Measurements from ENCODE around the gene SNX10. TPM values are rescaled to one million over a fixed set of nuclear protein-coding genes. Genes with fewer than 3 reads are reported as not detected.

The SNX10 gene
- total and polyA plus RNA-seq, 12 donors = 0.75 to 11.9 (median 1.6) TPM

- H3K4me1 ChIP-seq = no peaks in the 10 kb centered on the region
- no peaks in the 10 kb centered on the region for H3K9me3 ChIP-seq
- no peak for ATAC-seq
- 58 to 63% methylated on average over 2 of the region's 2 CpGs for WGBS, 2 donors
- H3K27me3 ChIP-seq = peaks cover 0 to 95% (median 82%) of the 10 kb centered on the region in 7 donors
- TF ChIP-seq CTCF (IDR thresholded peaks at IDR 0.05) = no peak
- no peak for DNase-seq
- no peaks in the 10 kb centered on the region for H3K36me3 ChIP-seq
- H3K4me3 ChIP-seq = no peak overlapping the region
- no peak overlapping the region for H3K27ac ChIP-seq
- intact Hi-C loops (cut with DNase I) = loop anchor here in 2 of 10 donors (5.0 to 10.0 kb wide), 2 partner anchors 117 to 775 kb away; no protein-coding TSS in a partner anchor
Measured at GRCh38 chr7:26387731-26388130, 96.1 kb downstream of the SNX10 start.

GRCh38 chr7:26388256-26388655 is 96.6 kb downstream of the SNX10 start:
- TF ChIP-seq CTCF (IDR thresholded peaks at IDR 0.05) = no peak
- Histone ChIP-seq H3K36me3 (no peaks in the 10 kb centered on the region), H3K27me3 (peaks cover 0 to 94% (median 80%) of the 10 kb centered on the region in 7 donors), H3K9me3 (no peaks in the 10 kb centered on the region), H3K4me1 (no peaks in the 10 kb centered on the region), H3K4me3 (no peak overlapping the region), H3K27ac (no peak overlapping the region)
- DNase-seq = no peak
- no peak for ATAC-seq
- 79 to 81% methylated on average over 4 of the region's 4 CpGs for WGBS, 2 donors
- intact Hi-C loops (cut with DNase I) = loop anchor here in 2 of 10 donors (5.0 to 10.0 kb wide), 2 partner anchors 117 to 774 kb away; no protein-coding TSS in a partner anchor

- DNase-seq (no peak), ATAC-seq (no peak)
- Histone ChIP-seq H3K27me3 (peaks cover 0 to 85% (median 64%) of the 10 kb centered on the region in 7 donors), H3K9me3 (no peaks in the 10 kb centered on the region), H3K27ac (no peak overlapping the region), H3K4me1 (no peaks in the 10 kb centered on the region), H3K36me3 (no peaks in the 10 kb centered on the region), H3K4me3 (no peak overlapping the region)
- intact Hi-C loops (cut with DNase I) = no loop called here
- no peak for TF ChIP-seq CTCF (IDR thresholded peaks at IDR 0.05)
- WGBS, 2 donors = 65 to 69% methylated on average over 2 of the region's 2 CpGs
Measured at GRCh38 chr7:26390016-26390415, 98.4 kb downstream of the SNX10 start.

- no peak for DNase-seq
- Histone ChIP-seq H3K9me3 (no peaks in the 10 kb centered on the region), H3K36me3 (no peaks in the 10 kb centered on the region), H3K27ac (no peak overlapping the region), H3K27me3 (peaks cover 0 to 65% (median 42%) of the 10 kb centered on the region in 7 donors), H3K4me1 (peaks cover 0 to 9% (median 6%) of the 10 kb centered on the region in 9 donors), H3K4me3 (no peak overlapping the region)
- TF ChIP-seq CTCF (IDR thresholded peaks at IDR 0.05) = no peak
- 98% methylated on average over 3 of the region's 3 CpGs for WGBS, 2 donors
- ATAC-seq = no peak
- intact Hi-C loops (cut with DNase I) = no loop called here
Measured at GRCh38 chr7:26393818-26394217, 102.2 kb downstream of the SNX10 start.
